SH-SY5Y (cell line): ENCODE data around the gene ZYX.

ENCODE experiments used
- GATA2 ChIP-seq: IDR thresholded peaks from 2 replicates; pipeline ENCODE4 v1.6.1; 2011; ENCODE audit warnings: mild to moderate bottlenecking, low read depth, low read length
- GATA3 ChIP-seq: IDR thresholded peaks from 2 replicates; pipeline ENCODE4 v1.6.1; 2011; ENCODE audit warnings: low read depth, mild to moderate bottlenecking, low read length, moderate library complexity

DNA sequence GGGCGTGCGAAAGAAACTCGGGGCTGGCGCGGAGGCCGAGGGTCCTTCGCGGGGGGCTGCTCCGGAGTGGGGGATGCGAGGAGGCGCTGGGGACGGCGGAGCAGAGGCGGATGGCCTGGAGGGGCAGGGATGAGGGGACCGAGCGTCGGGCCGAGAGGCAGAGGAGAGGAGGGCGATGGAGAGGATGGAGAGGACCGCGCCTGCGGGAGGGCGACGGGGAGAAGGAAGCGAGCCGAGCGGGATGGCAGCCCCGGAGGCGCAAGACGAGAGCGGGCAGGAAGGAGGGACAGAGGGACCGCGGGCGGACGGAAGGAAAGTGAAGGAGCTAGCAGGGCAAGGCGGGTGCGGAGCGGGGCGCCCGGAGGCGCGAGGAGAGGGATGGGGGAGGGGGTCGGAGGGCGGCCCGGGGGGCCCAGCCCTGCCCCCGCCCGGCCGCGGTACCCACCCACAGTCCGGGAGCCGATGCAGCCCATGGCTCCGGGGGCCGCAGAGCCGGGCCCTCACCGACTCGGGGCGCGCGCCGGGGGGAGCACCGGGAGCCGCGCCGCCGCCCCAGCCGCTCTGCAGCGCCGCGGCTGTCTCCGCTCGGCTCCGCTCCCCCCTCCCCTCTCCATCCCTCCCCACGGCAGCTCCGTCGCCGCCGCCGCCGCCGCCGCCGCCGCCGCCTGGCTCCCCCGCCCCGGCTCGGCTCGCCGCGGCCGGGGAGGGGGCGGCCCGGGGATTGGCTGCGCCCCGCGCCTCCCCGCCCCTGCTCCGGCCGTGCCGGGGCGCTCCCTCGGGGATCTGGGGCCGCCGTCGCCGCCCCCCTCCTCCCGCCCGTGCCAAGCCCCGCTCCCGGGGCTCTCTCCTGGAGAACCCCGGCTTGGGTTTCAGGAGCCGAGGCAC lies 18.8 kb upstream of the ZYX start, which contains the start of gene FAM131B:
- TF ChIP-seq GATA3 = no peak
- TF ChIP-seq GATA2 = no peak
